Liver (tissue), 3 donors: ENCODE results near the gene PLXDC1.

ENCODE experiments used
- ATF3 ChIP-seq: IDR thresholded peaks from 2 replicates; pipeline ENCODE4 v1.6.1; 2016; ENCODE audit warnings: antibody characterized with exemption
- EGR1 ChIP-seq, 2 donors: IDR thresholded peaks; 2 replicates each; pipeline ENCODE4 v1.6.1; 2016 to 2018; ENCODE audit warnings: antibody characterized with exemption in 2 of 2, low read depth in 2 of 2
- GABPA ChIP-seq, 2 donors: IDR thresholded peaks in 1 of 2; conservative IDR thresholded peaks in 1 of 2; 2 replicates each; pipeline ENCODE4 v1.6.1; 2016; ENCODE audit warnings: antibody characterized with exemption in 2 of 2, mild to moderate bottlenecking in 1 of 2, moderate library complexity in 1 of 2
- HNF4G ChIP-seq: IDR thresholded peaks from 2 replicates; pipeline ENCODE4 v1.6.1; 2016; ENCODE audit warnings: antibody characterized with exemption
- JUND ChIP-seq, 2 donors: IDR thresholded peaks; 2 replicates each; pipeline ENCODE4 v1.6.1; 2016; ENCODE audit warnings: antibody characterized with exemption in 2 of 2
- MAX ChIP-seq: IDR thresholded peaks from 2 replicates; pipeline ENCODE4 v1.6.1; 2016; ENCODE audit warnings: antibody characterized with exemption
- RAD21 ChIP-seq, 2 donors: IDR thresholded peaks; 2 replicates each; pipeline ENCODE4 v1.6.1; 2016; ENCODE audit warnings: antibody characterized with exemption in 2 of 2, mild to moderate bottlenecking in 2 of 2
- RXRA ChIP-seq, 2 donors: IDR thresholded peaks; 2 replicates each; pipeline ENCODE4 v1.6.1; 2017 to 2018; ENCODE audit warnings: antibody characterized with exemption in 2 of 2, mild to moderate bottlenecking in 1 of 2
- SP1 ChIP-seq: IDR thresholded peaks from 2 replicates; pipeline ENCODE4 v1.6.1; 2018; ENCODE audit warnings: antibody characterized with exemption, mild to moderate bottlenecking
- TAF1 ChIP-seq: conservative IDR thresholded peaks from 2 replicates; pipeline ENCODE4 v1.6.1; 2016; ENCODE audit warnings: antibody characterized with exemption, mild to moderate bottlenecking
- YY1 ChIP-seq: IDR thresholded peaks from 2 replicates; pipeline ENCODE4 v1.6.1; 2016; ENCODE audit warnings: antibody characterized with exemption, mild to moderate bottlenecking
- ZBTB33 ChIP-seq: IDR thresholded peaks from 2 replicates; pipeline ENCODE4 v1.6.1; 2016; ENCODE audit warnings: antibody characterized with exemption
- TF ChIP-seq, protein P1 (sequence below): fragments of 150-350 bp; IDR thresholded peaks from 2 replicates; pipeline ENCODE4 v1.5.1; 2017; ENCODE audit warnings: improper control_type of control experiment, low read depth, low read length; ENCODE audit not compliant: missing input control
- donor health status: healthy.
- donor health status: healthy.

GRCh38 chr17:39080421-39081078 lies 70.9 kb downstream of the PLXDC1 start:
- TF ChIP-seq SP1: no peak
- TF ChIP-seq, protein P1, sequence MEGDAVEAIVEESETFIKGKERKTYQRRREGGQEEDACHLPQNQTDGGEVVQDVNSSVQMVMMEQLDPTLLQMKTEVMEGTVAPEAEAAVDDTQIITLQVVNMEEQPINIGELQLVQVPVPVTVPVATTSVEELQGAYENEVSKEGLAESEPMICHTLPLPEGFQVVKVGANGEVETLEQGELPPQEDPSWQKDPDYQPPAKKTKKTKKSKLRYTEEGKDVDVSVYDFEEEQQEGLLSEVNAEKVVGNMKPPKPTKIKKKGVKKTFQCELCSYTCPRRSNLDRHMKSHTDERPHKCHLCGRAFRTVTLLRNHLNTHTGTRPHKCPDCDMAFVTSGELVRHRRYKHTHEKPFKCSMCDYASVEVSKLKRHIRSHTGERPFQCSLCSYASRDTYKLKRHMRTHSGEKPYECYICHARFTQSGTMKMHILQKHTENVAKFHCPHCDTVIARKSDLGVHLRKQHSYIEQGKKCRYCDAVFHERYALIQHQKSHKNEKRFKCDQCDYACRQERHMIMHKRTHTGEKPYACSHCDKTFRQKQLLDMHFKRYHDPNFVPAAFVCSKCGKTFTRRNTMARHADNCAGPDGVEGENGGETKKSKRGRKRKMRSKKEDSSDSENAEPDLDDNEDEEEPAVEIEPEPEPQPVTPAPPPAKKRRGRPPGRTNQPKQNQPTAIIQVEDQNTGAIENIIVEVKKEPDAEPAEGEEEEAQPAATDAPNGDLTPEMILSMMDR: no peak
- TF ChIP-seq JUND (IDR thresholded peaks at IDR 0.05): no peak
- no peak for TF ChIP-seq RAD21 (IDR thresholded peaks at IDR 0.05)
- TF ChIP-seq ATF3: no peak
- TF ChIP-seq ZBTB33: no peak
- no peak for TF ChIP-seq EGR1 (IDR thresholded peaks at IDR 0.05; ENCODE audit: low read depth in 2 of 2)
- TF ChIP-seq GABPA (IDR thresholded peaks at IDR 0.05 in 1 of 2, conservative IDR thresholded peaks at IDR 0.05 in 1 of 2): no peak
- TF ChIP-seq TAF1: no peak
- TF ChIP-seq HNF4G: no peak
- no peak for TF ChIP-seq MAX
- TF ChIP-seq YY1: no peak
- no peak for TF ChIP-seq RXRA (IDR thresholded peaks at IDR 0.05)
